Mesangial cell (primary cell): Measurements from ENCODE around the gene KCNB1. TPM values are rescaled to one million over a fixed set of nuclear protein-coding genes. Genes with fewer than 3 reads are reported as not detected.

Experiments
- total RNA-seq: library from RNA; depleted of rRNA; stranded (reverse); fragments of >200 nt; gene quantifications from 2 replicates; pipeline ENCODE4 v1.2.3, GENCODE V29; 2015

The KCNB1 gene
- total RNA-seq = not detected in 2 replicates

GRCh38 chr20:49482621-49483017, at the start of gene KCNB1:
Gene KCNB1 (minus strand): TSS chr20:49482668. CDS start chr20:49482480, 188 bp downstream.

Other genes with a start within 250 kb of the KCNB1 start
- 12.9 and 22.4 TPM in 2 replicates for gene ZNFX1, start 204.6 kb downstream of the KCNB1 start, total RNA-seq
- 0.98 and 8.9 TPM in 2 replicates for gene PTGIS, start 85.5 kb upstream of the KCNB1 start, total RNA-seq
- 31.0 and 56.9 TPM in 2 replicates for gene B4GALT5, start 231.2 kb upstream of the KCNB1 start, total RNA-seq